Measurements from ENCODE around the gene MYT1. TPM values are rescaled to one million over a fixed set of nuclear protein-coding genes. Genes with fewer than 3 reads are reported as not detected.
"Not testable (repeated sequence)": the region's sequence is repeated elsewhere in the genome, so short reads cannot be mapped to it uniquely, and the experiment has no call there.

MYT1 gene
- 10 to 100 TPM in 4 of 8 experiments, 1 to 10 TPM in 1, under 1 TPM in 3; 0.10 to 42.7 (median 14.0) TPM for total RNA-seq

- in situ Hi-C loops (cut with MboI; ENCODE audit: low pct_unique_long_range_greater_than_20kb in 2 of 9, low sequenced_read_pairs in 9 of 9, unreplicated experiment in 9 of 9), result no loop called here
- WGBS, 10 experiments, result 0 to 69% (median 19%) methylated on average over 1 to 14 of the region's 21 CpGs; no CpG with 5 or more reads in 2 of the 10 experiments
- peak within 1 kb of the TSS; percentile 35 to 49 (median 47) for H3K4me3 ChIP-seq
- H3K27ac ChIP-seq, result peak within 1 kb of the TSS; percentile 98 to 99
- peaks cover 65 to 93% of the 10 kb centered on the region in 2 donors for H3K4me1 ChIP-seq (replicated peaks in 1 of 2)
- peak in 5 of 8 experiments; percentile 53 to 71 (median 64) for ATAC-seq (replicated peaks in 6 of 8)
Measured at GRCh38 chr20:64164123-64164836, at the start of gene MYT1. Gene MYT1 (plus strand): TSS chr20:64164452. CDS start chr20:64198862, 34,410 bp downstream.

DNA sequence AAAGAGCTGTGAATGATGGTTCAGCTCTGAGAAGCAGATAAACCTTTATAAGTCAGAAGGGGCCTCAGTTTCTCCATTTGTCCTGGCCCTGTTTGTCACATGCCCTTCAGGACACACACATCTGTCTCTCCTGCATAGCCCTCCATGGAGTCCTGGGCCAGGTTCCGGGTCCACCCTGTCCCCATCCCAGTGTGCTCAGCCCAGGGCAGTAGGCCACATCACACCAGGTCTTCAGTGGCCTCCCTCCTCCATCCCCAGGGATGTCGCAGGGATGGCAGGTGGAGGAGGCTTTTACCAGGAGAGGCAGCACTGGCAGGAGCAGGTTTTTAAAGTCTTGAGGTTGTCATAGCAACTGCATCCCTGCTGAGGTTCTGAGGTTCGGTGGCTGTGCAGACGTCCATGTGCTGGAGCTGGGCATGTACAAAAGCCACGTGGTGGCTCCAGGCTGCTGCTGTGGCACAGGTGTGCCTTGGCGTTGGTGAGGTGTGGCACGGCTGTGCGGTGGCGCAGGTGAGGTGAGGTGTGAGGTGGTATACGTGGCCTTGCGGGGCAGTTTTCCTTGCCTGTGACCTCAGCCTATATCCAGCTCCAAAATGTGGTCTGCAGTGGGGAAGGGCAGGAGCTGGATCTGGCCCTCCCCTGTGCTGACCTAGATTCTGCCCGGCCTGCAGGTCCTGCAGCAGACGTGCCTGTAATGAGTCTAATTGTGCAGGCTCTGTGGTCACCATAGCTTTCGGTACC is 48.9 kb upstream of the MYT1 start:
- in situ Hi-C loops (cut with MboI; ENCODE audit: low pct_unique_long_range_greater_than_20kb in 2 of 9, low sequenced_read_pairs in 9 of 9, unreplicated experiment in 9 of 9), result no loop called here
- no peak overlapping the region for H3K27ac ChIP-seq
- H3K4me3 ChIP-seq, result no peak overlapping the region
- WGBS, 10 experiments, result 71 to 100% (median 73%) methylated on average over 1 to 4 of the region's 14 CpGs; no CpG with 5 or more reads in 7 of the 10 experiments
- peak in 5 of 8 experiments; percentile 18 to 38 (median 25) for ATAC-seq (replicated peaks in 6 of 8)
- peaks cover 36 to 40% of the 10 kb centered on the region in 2 donors for H3K4me1 ChIP-seq (replicated peaks in 1 of 2)

GRCh38 chr20:64116016-64116415 is 48.2 kb upstream of the MYT1 start:
- no peak overlapping the region for H3K4me3 ChIP-seq
- ATAC-seq (replicated peaks in 6 of 8), result no peak
- 13 to 83% (median 70%) methylated on average over 6 to 8 of the region's 21 CpGs; no CpG with 5 or more reads in 7 of the 10 experiments for WGBS, 10 experiments
- no peak overlapping the region for H3K27ac ChIP-seq
- in situ Hi-C loops (cut with MboI; ENCODE audit: low pct_unique_long_range_greater_than_20kb in 2 of 9, low sequenced_read_pairs in 9 of 9, unreplicated experiment in 9 of 9), result no loop called here
- peaks cover 33 to 37% of the 10 kb centered on the region in 2 donors for H3K4me1 ChIP-seq (replicated peaks in 1 of 2)

DNA sequence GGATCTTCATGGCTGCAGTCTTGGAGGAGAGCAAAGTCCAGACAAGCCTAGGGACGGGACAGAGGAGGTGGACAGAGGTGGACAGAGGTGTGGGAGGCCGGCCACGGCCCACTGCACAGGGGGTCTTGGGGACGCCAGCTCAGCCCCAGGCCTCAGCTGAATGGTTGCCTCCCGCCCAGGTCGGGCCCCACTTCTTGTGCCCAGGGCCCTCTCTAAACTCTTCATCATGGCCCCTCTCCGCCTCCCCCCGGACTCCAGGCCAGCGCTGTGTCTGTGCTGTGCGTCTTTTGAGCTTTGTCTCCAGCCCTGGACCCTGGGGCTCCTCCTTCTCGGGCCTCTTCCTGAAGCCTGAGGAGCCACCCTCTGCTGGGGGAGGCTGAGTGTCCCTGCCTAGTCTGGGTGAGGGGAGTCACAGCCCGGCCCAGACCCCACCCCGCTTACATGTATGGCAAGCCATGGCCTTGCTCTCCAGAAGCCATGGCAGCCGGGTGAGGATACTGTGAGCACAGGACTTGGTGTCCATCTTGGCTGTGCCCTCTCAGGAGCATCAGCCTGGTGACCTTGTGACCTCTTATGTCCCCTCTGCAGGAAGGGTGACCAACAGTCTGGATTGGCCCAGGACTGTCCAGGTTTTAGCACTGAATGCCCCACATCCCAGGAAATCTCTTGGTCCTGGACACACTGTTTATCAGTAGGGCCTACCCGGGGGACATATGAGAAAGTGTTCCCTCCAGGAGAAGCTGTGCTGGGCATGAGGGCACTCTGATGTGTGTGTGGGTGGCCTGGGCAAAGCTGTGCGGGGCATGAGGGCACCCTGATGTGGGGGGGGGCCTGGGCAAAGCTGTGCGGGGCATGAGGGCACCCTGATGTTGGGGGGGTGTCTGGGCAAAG is 47.5 kb upstream of the MYT1 start:
- peaks cover 26 to 30% of the 10 kb centered on the region in 2 donors for H3K4me1 ChIP-seq (replicated peaks in 1 of 2)
- no peak overlapping the region for H3K4me3 ChIP-seq
- WGBS, 10 experiments, result 40 to 100% (median 73%) methylated on average over 1 to 7 of the region's 17 CpGs; no CpG with 5 or more reads in 4 of the 10 experiments
- no peak overlapping the region for H3K27ac ChIP-seq
- in situ Hi-C loops (cut with MboI; ENCODE audit: low pct_unique_long_range_greater_than_20kb in 2 of 9, low sequenced_read_pairs in 9 of 9, unreplicated experiment in 9 of 9), result no loop called here
- no peak for ATAC-seq (replicated peaks in 6 of 8)

- in situ Hi-C loops (cut with MboI; ENCODE audit: low pct_unique_long_range_greater_than_20kb in 2 of 9, low sequenced_read_pairs in 9 of 9, unreplicated experiment in 9 of 9), result not testable (repeated sequence)
Measured at GRCh38 chr20:64117432-64117777, 46.8 kb upstream of the MYT1 start.

GRCh38 chr20:64119301-64119680 is 45.0 kb upstream of the MYT1 start:
- WGBS, 10 experiments, result 40 to 50% (median 43%) methylated on average over 1 to 3 of the region's 8 CpGs; no CpG with 5 or more reads in 7 of the 10 experiments
- peak in 1 of 8 experiments; percentile 7 for ATAC-seq (replicated peaks in 6 of 8)
- Histone ChIP-seq H3K4me3 (no peak overlapping the region), H3K4me1 (replicated peaks in 1 of 2) (peaks cover 10 to 11% of the 10 kb centered on the region in 2 donors), H3K27ac (no peak overlapping the region)
- in situ Hi-C loops (cut with MboI; ENCODE audit: low pct_unique_long_range_greater_than_20kb in 2 of 9, low sequenced_read_pairs in 9 of 9, unreplicated experiment in 9 of 9), result no loop called here

More at GRCh38 chr20:64117432-64117777, 46.8 kb upstream of the MYT1 start:
- ATAC-seq (replicated peaks in 6 of 8); H3K27ac ChIP-seq; H3K4me3 ChIP-seq: not testable (repeated sequence)
- WGBS, 10 experiments, result no CpG with 5 or more reads among the region's 6 CpGs
- H3K4me1 ChIP-seq (replicated peaks in 1 of 2), result peaks cover 19 to 23% of the 10 kb centered on the region in 2 donors

- no peak overlapping the region for H3K4me3 ChIP-seq
- WGBS, 10 experiments, result 60 to 100% (median 97%) methylated on average over 2 to 7 of the region's 14 CpGs; no CpG with 5 or more reads in 7 of the 10 experiments
- H3K27ac ChIP-seq, result no peak overlapping the region
- peaks cover 10% of the 10 kb centered on the region in 2 donors for H3K4me1 ChIP-seq (replicated peaks in 1 of 2)
- peak in 5 of 8 experiments; percentile 8 to 47 (median 26) for ATAC-seq (replicated peaks in 6 of 8)
- in situ Hi-C loops (cut with MboI; ENCODE audit: low pct_unique_long_range_greater_than_20kb in 2 of 9, low sequenced_read_pairs in 9 of 9, unreplicated experiment in 9 of 9), result no loop called here
Measured at GRCh38 chr20:64119681-64120341, 44.4 kb upstream of the MYT1 start.

GRCh38 chr20:64121586-64121985 is 42.7 kb upstream of the MYT1 start:
- no peak overlapping the region for H3K4me3 ChIP-seq
- 8 to 100% (median 78%) methylated on average over 1 to 6 of the region's 12 CpGs; no CpG with 5 or more reads in 3 of the 10 experiments for WGBS, 10 experiments
- H3K27ac ChIP-seq, result no peak overlapping the region
- ATAC-seq (replicated peaks in 6 of 8), result no peak
- in situ Hi-C loops (cut with MboI; ENCODE audit: low pct_unique_long_range_greater_than_20kb in 2 of 9, low sequenced_read_pairs in 9 of 9, unreplicated experiment in 9 of 9), result no loop called here
- H3K4me1 ChIP-seq (replicated peaks in 1 of 2), result peaks cover 2 to 4% of the 10 kb centered on the region in 2 donors

GRCh38 chr20:64122927-64123326 is 41.3 kb upstream of the MYT1 start:
- H3K4me1 ChIP-seq (replicated peaks in 1 of 2); in situ Hi-C loops (cut with MboI; ENCODE audit: low pct_unique_long_range_greater_than_20kb in 2 of 9, low sequenced_read_pairs in 9 of 9, unreplicated experiment in 9 of 9); H3K27ac ChIP-seq; ATAC-seq (replicated peaks in 6 of 8); H3K4me3 ChIP-seq: not testable (repeated sequence)
- WGBS, 10 experiments, result 43 to 93% (median 67%) methylated on average over 2 to 11 of the region's 11 CpGs

DNA sequence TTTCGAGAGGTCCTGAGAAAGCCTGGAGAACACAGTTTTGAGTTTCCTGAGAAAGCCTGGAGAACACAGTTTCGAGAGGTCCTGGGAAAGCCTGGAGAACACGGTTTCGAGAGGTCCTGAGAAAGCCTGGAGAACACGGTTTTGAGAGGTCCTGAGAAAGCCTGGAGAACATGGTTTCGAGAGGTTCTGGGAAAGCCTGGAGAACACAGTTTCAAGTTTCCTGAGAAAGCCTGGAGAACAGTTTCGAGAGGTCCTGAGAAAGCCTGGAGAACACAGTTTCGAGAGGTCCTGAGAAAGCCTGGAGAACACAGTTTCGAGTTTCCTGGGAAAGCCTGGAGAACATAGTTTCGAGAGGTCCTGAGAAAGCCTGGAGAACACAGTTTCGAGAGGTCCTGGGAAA is 40.7 kb upstream of the MYT1 start:
- H3K27ac ChIP-seq; H3K4me3 ChIP-seq; ATAC-seq (replicated peaks in 6 of 8); in situ Hi-C loops (cut with MboI; ENCODE audit: low pct_unique_long_range_greater_than_20kb in 2 of 9, low sequenced_read_pairs in 9 of 9, unreplicated experiment in 9 of 9); H3K4me1 ChIP-seq (replicated peaks in 1 of 2): not testable (repeated sequence)
- WGBS, 10 experiments, result 34 to 80% (median 64%) methylated on average over 1 to 11 of the region's 11 CpGs; no CpG with 5 or more reads in 2 of the 10 experiments

DNA sequence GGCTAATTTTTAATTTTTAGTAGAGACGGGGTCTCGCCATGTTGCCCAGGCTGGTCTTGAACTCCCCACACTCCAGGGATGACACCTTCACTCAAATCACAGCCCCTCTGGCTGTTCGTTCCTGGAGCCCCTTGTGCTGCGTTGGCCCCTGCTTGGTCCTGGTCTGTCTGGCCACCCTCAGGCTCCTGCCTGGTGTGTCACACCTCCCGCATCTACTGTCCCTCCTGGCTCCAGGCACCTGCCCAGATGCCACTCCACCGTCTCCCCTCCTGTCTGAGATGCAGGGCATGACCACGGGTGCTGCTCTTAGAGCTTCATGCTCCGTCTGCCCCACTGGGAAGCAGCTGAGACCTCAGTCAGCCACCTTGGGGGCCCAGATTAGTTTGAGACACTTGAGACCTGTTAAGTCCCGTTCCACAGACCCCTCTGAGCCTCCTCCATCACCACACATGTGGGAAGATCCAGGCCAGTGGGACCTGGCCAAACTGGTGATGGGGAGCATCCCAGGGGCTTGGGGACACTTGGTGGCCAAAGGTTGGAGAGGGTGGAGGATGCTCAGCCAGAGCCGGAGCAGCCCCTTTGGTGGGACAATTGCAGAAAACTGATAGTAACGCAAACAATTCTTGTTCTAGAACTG is 35.0 kb upstream of the MYT1 start:
- 5 to 78% (median 77%) methylated on average over 4 to 6 of the region's 11 CpGs; no CpG with 5 or more reads in 5 of the 10 experiments for WGBS, 10 experiments
- in situ Hi-C loops (cut with MboI; ENCODE audit: low pct_unique_long_range_greater_than_20kb in 2 of 9, low sequenced_read_pairs in 9 of 9, unreplicated experiment in 9 of 9), result no loop called here
- no peak overlapping the region for H3K27ac ChIP-seq
- no peak for ATAC-seq (replicated peaks in 6 of 8)
- H3K4me1 ChIP-seq (replicated peaks in 1 of 2), result no peaks in the 10 kb centered on the region
- H3K4me3 ChIP-seq, result no peak overlapping the region

GRCh38 chr20:64130271-64130670 is 34.0 kb upstream of the MYT1 start:
- ATAC-seq (replicated peaks in 6 of 8), result no peak
- 39 to 83% (median 65%) methylated on average over 1 to 3 of the region's 5 CpGs; no CpG with 5 or more reads in 4 of the 10 experiments for WGBS, 10 experiments

More at GRCh38 chr20:64130271-64130670, 34.0 kb upstream of the MYT1 start:
- in situ Hi-C loops (cut with MboI; ENCODE audit: low pct_unique_long_range_greater_than_20kb in 2 of 9, low sequenced_read_pairs in 9 of 9, unreplicated experiment in 9 of 9), result no loop called here
- H3K4me3 ChIP-seq, result no peak overlapping the region
- no peak overlapping the region for H3K27ac ChIP-seq
- no peaks in the 10 kb centered on the region for H3K4me1 ChIP-seq (replicated peaks in 1 of 2)
